Effector memory CD4-positive, alpha-beta T cell (primary cell): ENCODE results near the gene FNDC3B.
A peak's percentile ranks its signal among the peaks of the same experiment; 100 is the strongest.

ENCODE experiments used
- DNase-seq, 3 donors: peaks; one replicate each; pipeline ENCODE4 v3.0.0-alpha.2; 2020
- H3K27ac ChIP-seq: 2 replicates; pipeline ENCODE4 v1.7.0; 2013; ENCODE audit warnings: mild to moderate bottlenecking, low read length, moderate library complexity; ENCODE audit not compliant: insufficient read depth, poor library complexity, severe bottlenecking
- H3K27me3 ChIP-seq: replicated peaks from 2 replicates; pipeline ENCODE4 v1.7.0; 2013; ENCODE audit warnings: mild to moderate bottlenecking, low read length; ENCODE audit not compliant: insufficient read depth, control insufficient read depth, poor library complexity, severe bottlenecking
- H3K36me3 ChIP-seq: 2 replicates; pipeline ENCODE4 v1.7.0; 2013; ENCODE audit warnings: mild to moderate bottlenecking, low read length, moderate library complexity; ENCODE audit not compliant: control insufficient read depth, insufficient read depth
- H3K4me1 ChIP-seq: 2 replicates; pipeline ENCODE4 v1.7.0; 2013; ENCODE audit warnings: low read length, mild to moderate bottlenecking; ENCODE audit not compliant: control insufficient read depth, insufficient read depth, poor library complexity, severe bottlenecking
- H3K4me3 ChIP-seq: 2 replicates; pipeline ENCODE4 v1.7.0; 2013; ENCODE audit warnings: low read length, low read depth, mild to moderate bottlenecking; ENCODE audit not compliant: insufficient read depth, poor library complexity, severe bottlenecking
- H3K9me3 ChIP-seq: 2 replicates; pipeline ENCODE4 v1.7.0; 2013; ENCODE audit warnings: mild to moderate bottlenecking, low read length, moderate library complexity; ENCODE audit not compliant: control insufficient read depth

The FNDC3B gene

DNA sequence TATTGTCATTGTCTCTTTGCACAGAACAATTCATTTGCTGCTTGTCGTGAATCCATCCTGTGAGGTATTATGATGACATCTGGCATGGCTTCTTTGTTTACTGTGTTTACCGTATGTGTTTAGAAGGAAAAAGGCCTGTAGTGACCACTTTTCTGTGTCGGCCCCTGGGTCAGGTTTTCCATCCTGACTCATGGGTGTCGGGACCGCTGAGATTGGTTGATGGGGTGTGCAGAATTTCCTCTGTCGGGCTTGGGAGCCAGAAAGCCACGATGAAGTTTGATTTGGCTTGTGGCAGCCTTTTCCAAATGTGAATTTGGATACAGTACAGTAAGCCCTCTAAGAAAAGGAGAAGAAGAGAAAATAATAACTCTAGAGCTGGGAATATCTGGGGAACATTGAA lies 113.5 kb downstream of the FNDC3B start:
- Histone ChIP-seq H3K36me3 (no peaks in the 10 kb centered on the region), H3K27ac (no peak overlapping the region), H3K9me3 (no peaks in the 10 kb centered on the region), H3K4me3 (no peak overlapping the region), H3K27me3 (no peaks in the 10 kb centered on the region), H3K4me1 (peaks cover 8% of the 10 kb centered on the region)
- DNase-seq: no peak

GRCh38 chr3:172153335-172153861 lies 114.0 kb downstream of the FNDC3B start:
- no peaks in the 10 kb centered on the region for H3K27me3 ChIP-seq
- no peak overlapping the region for H3K4me3 ChIP-seq
- peak in 1 of 3 donors; percentile 19 for DNase-seq
- H3K36me3 ChIP-seq: no peaks in the 10 kb centered on the region
- peaks cover 8% of the 10 kb centered on the region for H3K4me1 ChIP-seq
- no peak overlapping the region for H3K27ac ChIP-seq
- no peaks in the 10 kb centered on the region for H3K9me3 ChIP-seq

DNA sequence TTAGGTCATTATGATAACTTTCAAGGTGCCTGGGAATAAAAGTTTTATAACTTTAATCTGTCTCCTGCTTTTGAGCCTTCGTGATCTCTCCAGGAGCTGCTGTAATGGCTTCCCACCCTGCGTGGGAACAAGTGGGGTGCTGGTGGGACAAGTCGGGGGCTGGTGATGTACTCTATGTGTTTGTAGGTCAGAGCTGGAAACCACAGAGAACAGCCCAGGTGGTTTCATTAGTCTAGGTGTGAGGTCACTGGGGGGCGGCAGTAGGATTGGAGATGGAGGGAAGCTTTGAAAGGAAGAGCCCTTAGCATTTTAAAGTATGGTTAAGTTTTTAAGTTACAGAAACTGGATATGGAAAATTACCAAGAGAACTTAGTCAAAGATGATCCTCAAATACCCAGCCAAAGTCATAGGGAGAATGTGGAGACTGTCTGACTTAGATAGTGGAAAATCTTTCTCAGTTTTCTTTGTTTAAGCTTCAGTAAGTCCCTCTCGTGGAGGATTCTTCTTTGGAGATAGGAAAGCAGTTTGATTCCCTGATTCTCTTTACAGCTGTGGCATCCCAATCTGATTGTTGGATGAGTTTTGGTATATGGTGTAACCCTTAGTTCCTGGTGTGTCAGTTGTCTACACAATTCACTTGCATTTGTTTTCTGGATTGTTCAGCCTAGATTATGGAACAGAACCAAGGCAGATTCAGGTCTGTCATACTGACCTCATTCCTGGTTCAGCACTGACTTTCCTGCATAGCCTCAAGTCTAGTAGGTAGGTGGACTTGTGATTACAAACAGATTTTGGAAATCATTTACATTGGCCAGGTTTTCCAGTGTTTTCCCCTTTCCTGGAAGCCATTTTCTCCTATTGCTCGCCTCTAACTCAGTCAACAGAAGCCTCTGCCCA lies 115.6 kb downstream of the FNDC3B start:
- Histone ChIP-seq H3K9me3 (no peaks in the 10 kb centered on the region), H3K27ac (no peak overlapping the region), H3K36me3 (no peaks in the 10 kb centered on the region), H3K4me1 (peaks cover 8% of the 10 kb centered on the region), H3K27me3 (no peaks in the 10 kb centered on the region), H3K4me3 (no peak overlapping the region)
- DNase-seq: no peak

DNA sequence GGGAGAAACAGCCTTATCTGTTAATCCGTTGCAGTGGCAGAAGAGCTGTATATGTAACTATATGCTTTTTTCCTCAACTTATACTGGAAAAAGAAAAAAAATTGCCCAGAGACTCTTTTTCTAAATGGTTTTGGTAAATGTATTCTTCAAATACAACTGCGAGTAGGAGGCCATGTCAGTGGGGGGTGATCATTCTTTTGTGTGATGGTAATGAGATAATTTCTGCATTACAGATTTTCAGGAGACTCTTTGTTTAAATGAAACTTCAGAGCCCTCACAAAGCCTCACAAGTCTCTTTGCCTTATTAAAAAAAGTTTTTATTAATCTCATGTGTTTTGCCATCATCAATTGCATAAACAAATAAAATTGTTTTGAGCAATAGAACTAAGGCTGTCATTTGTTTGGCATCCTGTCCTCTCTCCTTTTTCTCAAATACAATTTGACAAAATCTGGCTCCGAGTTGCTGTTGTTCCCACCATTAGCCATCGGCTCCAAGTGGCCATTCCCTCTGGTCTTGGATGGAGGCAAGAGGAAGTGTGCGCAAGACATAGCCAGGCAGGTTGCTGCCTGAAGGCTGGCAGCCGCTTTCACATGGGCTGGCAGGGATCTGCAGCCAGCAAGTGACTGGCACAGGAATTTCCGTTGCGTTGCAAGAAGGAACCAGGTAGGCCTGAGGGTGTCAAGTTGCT lies 116.7 kb downstream of the FNDC3B start:
- DNase-seq: no peak
- Histone ChIP-seq H3K36me3 (no peaks in the 10 kb centered on the region), H3K4me3 (no peak overlapping the region), H3K27me3 (no peaks in the 10 kb centered on the region), H3K27ac (no peak overlapping the region), H3K9me3 (no peaks in the 10 kb centered on the region), H3K4me1 (peaks cover 8% of the 10 kb centered on the region)

DNA sequence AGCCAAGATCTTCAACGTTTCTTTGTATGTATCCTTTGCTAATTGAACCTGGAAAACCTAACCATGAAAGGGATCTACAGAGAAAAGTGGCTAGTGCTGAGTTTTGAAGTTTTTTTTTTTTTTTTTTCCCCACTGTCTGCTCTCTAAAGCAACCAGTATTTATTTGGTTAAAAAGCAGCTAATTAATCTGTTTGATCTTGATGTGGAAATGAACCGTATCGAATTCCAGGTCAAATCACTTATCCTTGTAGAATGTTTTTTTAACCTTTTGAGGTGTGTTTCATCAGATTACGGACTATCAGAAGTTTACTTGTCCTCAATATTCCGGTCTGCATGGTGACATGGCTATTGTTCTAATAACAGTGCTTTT lies 117.2 kb downstream of the FNDC3B start:
- Histone ChIP-seq H3K36me3 (no peaks in the 10 kb centered on the region), H3K9me3 (no peaks in the 10 kb centered on the region), H3K27ac (no peak overlapping the region), H3K27me3 (no peaks in the 10 kb centered on the region), H3K4me1 (peaks cover 8% of the 10 kb centered on the region), H3K4me3 (no peak overlapping the region)
- no peak for DNase-seq

DNA sequence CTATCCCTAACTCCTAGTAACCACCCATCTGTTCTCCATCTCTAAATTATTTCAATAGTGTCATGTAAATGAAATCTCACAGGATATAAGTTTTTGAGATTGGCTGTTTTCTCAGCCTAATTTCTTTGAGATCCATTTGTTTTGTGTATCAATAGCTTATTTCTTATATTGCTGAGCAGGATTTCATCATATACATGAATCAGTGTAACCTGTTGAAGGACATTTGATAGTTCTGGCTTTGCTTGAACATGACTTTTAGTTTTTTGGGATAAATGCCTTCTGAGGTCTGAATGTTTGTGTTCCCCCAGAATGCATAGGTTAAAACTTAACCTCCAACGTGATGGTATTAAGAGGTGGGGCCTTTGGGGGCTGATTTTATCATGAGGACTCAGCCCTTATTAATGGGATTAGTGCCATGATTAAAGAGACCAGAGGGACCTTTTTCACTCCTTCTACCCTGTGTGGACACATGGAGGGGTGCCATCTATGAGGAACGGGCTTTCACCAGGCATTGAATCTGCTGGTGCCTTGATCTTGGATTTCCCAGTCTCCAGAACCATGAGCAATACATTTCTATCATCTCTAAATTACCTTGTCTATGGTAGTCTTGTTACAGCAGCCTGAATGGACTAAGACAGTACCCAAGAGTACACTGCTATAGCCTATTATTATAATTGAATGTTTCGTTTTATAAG lies 118.3 kb downstream of the FNDC3B start:
- no peaks in the 10 kb centered on the region for H3K36me3 ChIP-seq
- no peaks in the 10 kb centered on the region for H3K9me3 ChIP-seq
- no peak for DNase-seq
- H3K4me1 ChIP-seq: peaks cover 8% of the 10 kb centered on the region
- no peak overlapping the region for H3K27ac ChIP-seq
- H3K27me3 ChIP-seq: no peaks in the 10 kb centered on the region
- no peak overlapping the region for H3K4me3 ChIP-seq

DNA sequence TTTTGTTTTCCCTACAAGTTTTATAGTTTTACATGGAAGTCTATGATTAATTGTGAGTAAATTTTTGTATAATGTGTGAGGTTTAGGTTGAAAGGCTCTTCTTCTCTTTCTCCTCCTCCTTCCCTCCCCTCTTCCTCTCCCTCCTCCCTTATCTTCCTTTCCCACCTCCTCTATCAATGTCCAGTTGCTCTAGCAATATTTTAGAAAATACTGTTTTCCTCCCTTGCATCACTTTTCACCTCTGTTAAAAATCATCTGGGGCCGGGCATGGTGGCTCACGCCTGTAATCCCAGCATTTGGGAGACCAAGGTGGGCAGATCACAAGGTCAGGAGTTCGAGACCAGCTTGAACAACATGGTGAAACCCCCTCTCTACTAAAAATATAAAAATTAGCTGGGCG lies 119.4 kb downstream of the FNDC3B start:
- no peaks in the 10 kb centered on the region for H3K27me3 ChIP-seq
- H3K27ac ChIP-seq: no peak overlapping the region
- no peak overlapping the region for H3K4me3 ChIP-seq
- H3K4me1 ChIP-seq: no peaks in the 10 kb centered on the region
- no peaks in the 10 kb centered on the region for H3K36me3 ChIP-seq
- no peak for DNase-seq
- H3K9me3 ChIP-seq: no peaks in the 10 kb centered on the region

GRCh38 chr3:172159376-172159775 lies 120.0 kb downstream of the FNDC3B start:
- H3K27ac ChIP-seq: no peak overlapping the region
- H3K27me3 ChIP-seq: no peaks in the 10 kb centered on the region
- DNase-seq: no peak
- H3K36me3 ChIP-seq: no peaks in the 10 kb centered on the region
- no peaks in the 10 kb centered on the region for H3K9me3 ChIP-seq
- no peaks in the 10 kb centered on the region for H3K4me1 ChIP-seq
- no peak overlapping the region for H3K4me3 ChIP-seq

- H3K4me1 ChIP-seq: no peaks in the 10 kb centered on the region
- no peak overlapping the region for H3K27ac ChIP-seq
- DNase-seq: no peak
- H3K9me3 ChIP-seq: no peaks in the 10 kb centered on the region
- H3K4me3 ChIP-seq: no peak overlapping the region
- H3K36me3 ChIP-seq: no peaks in the 10 kb centered on the region
- no peaks in the 10 kb centered on the region for H3K27me3 ChIP-seq
These were observed 120.7 kb downstream of the FNDC3B start for GRCh38 chr3:172159962-172160538.
